Measurements from ENCODE around the gene ZSWIM1. TPM values are rescaled to one million over a fixed set of nuclear protein-coding genes. Genes with fewer than 3 reads are reported as not detected.
"Not testable (repeated sequence)": the region's sequence is repeated elsewhere in the genome, so short reads cannot be mapped to it uniquely, and the experiment has no call there.

The ZSWIM1 gene
- polyA plus RNA-seq, 1 donor (not counting 4 experiments of a cell fraction or from before 2014, with no cell fraction given): 4.4 TPM

- Histone ChIP-seq H2AFZ (ENCODE audit: control insufficient read depth, low read length) (no peak overlapping the region), H3K9ac (ENCODE audit: control insufficient read depth, extremely low read depth, insufficient read depth, low read length) (no peak overlapping the region), H3K4me2 (ENCODE audit: control insufficient read depth, extremely low read depth, insufficient read depth, low read depth, low read length) (no peak overlapping the region), H3K9me3 (ENCODE audit: control insufficient read depth, low read depth, low read length) (no peaks in the 10 kb centered on the region), H3K4me3 (ENCODE audit: control insufficient read depth in 2 of 3, extremely low read depth in 1 of 3, insufficient read depth in 2 of 3, low read depth in 1 of 3, low read length in 3 of 3) (no peak overlapping the region), H4K20me1 (ENCODE audit: control insufficient read depth, extremely low read depth, insufficient read depth, low read length) (no peaks in the 10 kb centered on the region), H3K79me2 (ENCODE audit: control insufficient read depth, insufficient read depth, low read length) (no peaks in the 10 kb centered on the region), H3K36me3 (ENCODE audit: control insufficient read depth in 2 of 2, extremely low read depth in 1 of 2, insufficient read depth in 2 of 2, low read length in 2 of 2) (no peaks in the 10 kb centered on the region), H3K27me3 (ENCODE audit: control insufficient read depth, extremely low read depth, insufficient read depth, low read length) (no peaks in the 10 kb centered on the region), H3K27ac (ENCODE audit: control insufficient read depth, insufficient read depth, low read length) (no peak overlapping the region), H3K4me1 (ENCODE audit: control insufficient read depth, extremely low read depth, insufficient read depth, low read length) (no peaks in the 10 kb centered on the region), H3K9me1 (ENCODE audit: control insufficient read depth, extremely low read depth, insufficient read depth, low read length) (no peaks in the 10 kb centered on the region)
- no peak for TF ChIP-seq EZH2 (IDR thresholded peaks at IDR 0.05; ENCODE audit: low read length)
- no peak for TF ChIP-seq CTCF (optimal IDR thresholded peaks at IDR 0.05 in 1 of 3, IDR thresholded peaks at IDR 0.05 in 1 of 3, conservative IDR thresholded peaks at IDR 0.05 in 1 of 3; ENCODE audit: extremely low read depth in 1 of 3, insufficient read depth in 2 of 3, low read length in 3 of 3)
- DNase-seq (ENCODE audit: low read depth, low spot score) (no peak), FAIRE-seq (no peak)
- dilution Hi-C loops (cut with MboI; ENCODE audit: extremely low pct_ligation_motif_present, low sequenced_read_pairs): no loop called here
Measured at GRCh38 chr20:45873409-45874103, 7.5 kb upstream of the ZSWIM1 start.

GRCh38 chr20:45874104-45874481, 6.9 kb upstream of the ZSWIM1 start:
- not testable (repeated sequence) for FAIRE-seq

GRCh38 chr20:45874576-45874975, 6.5 kb upstream of the ZSWIM1 start:
- Histone ChIP-seq H3K9ac (ENCODE audit: control insufficient read depth, extremely low read depth, insufficient read depth, low read length) (no peak overlapping the region), H3K4me1 (ENCODE audit: control insufficient read depth, extremely low read depth, insufficient read depth, low read length) (no peaks in the 10 kb centered on the region), H3K79me2 (ENCODE audit: control insufficient read depth, insufficient read depth, low read length) (no peaks in the 10 kb centered on the region), H3K36me3 (ENCODE audit: control insufficient read depth in 2 of 2, extremely low read depth in 1 of 2, insufficient read depth in 2 of 2, low read length in 2 of 2) (no peaks in the 10 kb centered on the region), H3K27ac (ENCODE audit: control insufficient read depth, insufficient read depth, low read length) (no peak overlapping the region), H3K4me3 (ENCODE audit: control insufficient read depth in 2 of 3, extremely low read depth in 1 of 3, insufficient read depth in 2 of 3, low read depth in 1 of 3, low read length in 3 of 3) (no peak overlapping the region), H3K4me2 (ENCODE audit: control insufficient read depth, extremely low read depth, insufficient read depth, low read depth, low read length) (no peak overlapping the region), H2AFZ (ENCODE audit: control insufficient read depth, low read length) (no peak overlapping the region), H3K9me3 (ENCODE audit: control insufficient read depth, low read depth, low read length) (no peaks in the 10 kb centered on the region), H3K9me1 (ENCODE audit: control insufficient read depth, extremely low read depth, insufficient read depth, low read length) (no peaks in the 10 kb centered on the region), H3K27me3 (ENCODE audit: control insufficient read depth, extremely low read depth, insufficient read depth, low read length) (no peaks in the 10 kb centered on the region), H4K20me1 (ENCODE audit: control insufficient read depth, extremely low read depth, insufficient read depth, low read length) (no peaks in the 10 kb centered on the region)
- no peak for FAIRE-seq
- dilution Hi-C loops (cut with MboI; ENCODE audit: extremely low pct_ligation_motif_present, low sequenced_read_pairs): no loop called here
- no peak for DNase-seq (ENCODE audit: low read depth, low spot score)
- TF ChIP-seq EZH2 (IDR thresholded peaks at IDR 0.05; ENCODE audit: low read length) (no peak), CTCF (optimal IDR thresholded peaks at IDR 0.05 in 1 of 3, IDR thresholded peaks at IDR 0.05 in 1 of 3, conservative IDR thresholded peaks at IDR 0.05 in 1 of 3; ENCODE audit: extremely low read depth in 1 of 3, insufficient read depth in 2 of 3, low read length in 3 of 3) (no peak)

More at GRCh38 chr20:45874104-45874481, 6.9 kb upstream of the ZSWIM1 start:
- H3K9me1 ChIP-seq (ENCODE audit: control insufficient read depth, extremely low read depth, insufficient read depth, low read length); H3K79me2 ChIP-seq (ENCODE audit: control insufficient read depth, insufficient read depth, low read length); H4K20me1 ChIP-seq (ENCODE audit: control insufficient read depth, extremely low read depth, insufficient read depth, low read length); dilution Hi-C loops (cut with MboI; ENCODE audit: extremely low pct_ligation_motif_present, low sequenced_read_pairs); H3K4me1 ChIP-seq (ENCODE audit: control insufficient read depth, extremely low read depth, insufficient read depth, low read length); H3K4me2 ChIP-seq (ENCODE audit: control insufficient read depth, extremely low read depth, insufficient read depth, low read depth, low read length); DNase-seq (ENCODE audit: low read depth, low spot score); H3K36me3 ChIP-seq (ENCODE audit: control insufficient read depth in 2 of 2, extremely low read depth in 1 of 2, insufficient read depth in 2 of 2, low read length in 2 of 2); H3K9me3 ChIP-seq (ENCODE audit: control insufficient read depth, low read depth, low read length); H2AFZ ChIP-seq (ENCODE audit: control insufficient read depth, low read length); H3K27ac ChIP-seq (ENCODE audit: control insufficient read depth, insufficient read depth, low read length); H3K27me3 ChIP-seq (ENCODE audit: control insufficient read depth, extremely low read depth, insufficient read depth, low read length); H3K4me3 ChIP-seq (ENCODE audit: control insufficient read depth in 2 of 3, extremely low read depth in 1 of 3, insufficient read depth in 2 of 3, low read depth in 1 of 3, low read length in 3 of 3); H3K9ac ChIP-seq (ENCODE audit: control insufficient read depth, extremely low read depth, insufficient read depth, low read length): not testable (repeated sequence)
